DMS114 treated with DMSO at 0.1 percent for 48 hours (cell line): ENCODE data around the gene CLTCL1.

Experiments used
- DNase-seq: peaks from one replicate; lab custom pipeline; 2025; ENCODE audit not compliant: unreplicated experiment; lab: John Stamatoyannopoulos, UW

Gene CLTCL1

DNA sequence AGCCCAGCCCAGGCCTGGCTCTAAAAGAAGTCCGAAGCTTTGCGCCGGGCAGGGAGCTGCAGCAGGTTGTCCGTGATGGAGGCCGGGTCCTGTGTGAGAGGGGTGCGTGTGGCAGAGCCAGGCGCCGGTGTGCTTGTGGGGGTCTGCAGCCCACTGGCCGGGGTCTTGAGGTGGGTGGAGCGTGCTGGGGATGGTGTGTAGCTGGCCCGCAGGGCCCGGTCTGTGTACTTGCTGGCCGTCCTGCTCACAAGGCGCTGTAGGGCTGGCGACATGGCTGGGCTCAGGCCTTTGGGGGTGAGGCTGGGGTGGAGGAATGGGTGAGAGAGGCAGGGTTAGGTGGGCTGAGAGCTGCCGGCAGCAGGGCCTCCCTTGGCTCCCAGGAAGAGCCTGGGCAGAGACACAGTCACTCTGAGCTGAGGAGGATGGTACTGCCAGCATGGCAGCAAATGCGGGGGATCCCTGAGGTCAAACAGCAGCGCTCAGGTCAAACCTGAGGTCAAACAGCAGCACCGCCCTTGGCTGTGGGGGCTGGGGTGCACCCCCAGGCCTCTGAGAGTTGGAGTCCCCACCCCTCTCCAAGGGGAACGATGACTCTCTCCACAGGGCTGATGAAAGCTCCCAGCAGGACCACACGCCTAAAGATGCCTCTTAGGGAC lies 157.2 kb downstream of the CLTCL1 start:
- no peak for DNase-seq

DNA sequence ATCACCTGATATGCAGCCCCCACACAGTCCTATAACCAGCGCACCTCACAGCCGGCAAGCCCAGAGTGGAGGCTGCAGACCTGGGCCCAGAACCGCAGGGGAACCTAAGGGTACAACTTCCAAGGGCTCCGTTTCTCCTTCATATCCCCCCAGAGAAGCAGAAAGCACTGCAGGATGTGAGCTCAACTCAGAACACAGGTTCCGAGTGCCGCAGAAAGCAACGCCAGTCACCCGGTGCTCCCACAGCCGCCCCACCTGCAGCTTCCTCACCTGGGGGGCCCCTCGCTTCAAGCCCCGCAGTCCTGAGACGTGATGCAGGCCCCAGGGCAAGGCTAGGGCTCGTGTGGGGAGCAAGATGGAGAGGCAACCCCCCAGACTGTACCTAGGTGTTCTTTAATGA lies 158.0 kb downstream of the CLTCL1 start:
- no peak for DNase-seq

DNA sequence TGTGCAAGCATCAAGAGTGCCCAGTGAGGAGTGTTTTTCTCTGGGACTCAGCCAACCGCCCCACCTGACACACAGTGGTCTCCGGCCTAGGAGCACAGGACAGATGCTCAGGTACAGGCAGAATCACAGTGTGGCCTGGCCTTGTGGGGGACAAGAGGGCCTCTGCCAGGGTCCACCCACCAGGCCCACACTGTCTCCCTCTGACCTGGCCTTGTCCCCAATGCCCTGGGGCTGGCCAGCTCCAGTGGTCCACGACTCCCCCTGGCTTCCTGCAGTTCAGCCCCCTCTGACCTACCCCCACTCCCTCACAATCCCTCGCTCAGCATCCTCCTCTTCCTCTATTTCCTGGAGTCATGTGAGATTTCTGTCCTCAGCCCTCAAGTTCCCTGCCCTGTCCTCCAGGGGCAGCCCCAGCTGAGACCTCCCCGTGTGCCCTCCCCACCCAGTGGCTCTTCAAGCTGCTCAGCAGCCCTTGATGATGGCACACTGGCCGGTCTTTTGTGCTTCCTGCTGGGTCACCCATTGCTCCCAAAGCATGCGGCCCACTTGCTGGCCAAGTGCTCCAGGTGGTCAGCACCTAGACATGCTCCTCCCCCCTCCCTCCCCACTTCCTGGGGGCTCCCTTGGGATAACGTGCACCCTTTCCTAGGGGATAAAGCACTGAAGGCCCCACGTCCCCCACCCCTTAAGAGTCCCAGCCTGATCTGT lies 158.7 kb downstream of the CLTCL1 start:
- no peak for DNase-seq

DNA sequence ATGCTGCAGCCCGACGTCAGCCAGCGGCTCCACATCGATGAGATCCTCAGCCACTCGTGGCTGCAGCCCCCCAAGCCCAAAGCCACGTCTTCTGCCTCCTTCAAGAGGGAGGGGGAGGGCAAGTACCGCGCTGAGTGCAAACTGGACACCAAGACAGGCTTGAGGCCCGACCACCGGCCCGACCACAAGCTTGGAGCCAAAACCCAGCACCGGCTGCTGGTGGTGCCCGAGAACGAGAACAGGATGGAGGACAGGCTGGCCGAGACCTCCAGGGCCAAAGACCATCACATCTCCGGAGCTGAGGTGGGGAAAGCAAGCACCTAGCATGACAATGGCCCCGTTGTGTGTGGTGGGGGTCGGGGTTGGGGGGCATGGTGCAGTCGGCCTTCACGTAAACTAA lies 159.4 kb downstream of the CLTCL1 start:
- no peak for DNase-seq

DNA sequence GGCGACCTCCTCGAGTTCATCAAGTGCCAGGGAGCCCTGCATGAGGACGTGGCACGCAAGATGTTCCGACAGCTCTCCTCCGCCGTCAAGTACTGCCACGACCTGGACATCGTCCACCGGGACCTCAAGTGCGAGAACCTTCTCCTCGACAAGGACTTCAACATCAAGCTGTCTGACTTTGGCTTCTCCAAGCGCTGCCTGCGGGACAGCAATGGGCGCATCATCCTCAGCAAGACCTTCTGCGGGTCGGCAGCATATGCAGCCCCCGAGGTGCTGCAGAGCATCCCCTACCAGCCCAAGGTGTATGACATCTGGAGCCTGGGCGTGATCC lies 159.9 kb downstream of the CLTCL1 start:
- no peak for DNase-seq

DNA sequence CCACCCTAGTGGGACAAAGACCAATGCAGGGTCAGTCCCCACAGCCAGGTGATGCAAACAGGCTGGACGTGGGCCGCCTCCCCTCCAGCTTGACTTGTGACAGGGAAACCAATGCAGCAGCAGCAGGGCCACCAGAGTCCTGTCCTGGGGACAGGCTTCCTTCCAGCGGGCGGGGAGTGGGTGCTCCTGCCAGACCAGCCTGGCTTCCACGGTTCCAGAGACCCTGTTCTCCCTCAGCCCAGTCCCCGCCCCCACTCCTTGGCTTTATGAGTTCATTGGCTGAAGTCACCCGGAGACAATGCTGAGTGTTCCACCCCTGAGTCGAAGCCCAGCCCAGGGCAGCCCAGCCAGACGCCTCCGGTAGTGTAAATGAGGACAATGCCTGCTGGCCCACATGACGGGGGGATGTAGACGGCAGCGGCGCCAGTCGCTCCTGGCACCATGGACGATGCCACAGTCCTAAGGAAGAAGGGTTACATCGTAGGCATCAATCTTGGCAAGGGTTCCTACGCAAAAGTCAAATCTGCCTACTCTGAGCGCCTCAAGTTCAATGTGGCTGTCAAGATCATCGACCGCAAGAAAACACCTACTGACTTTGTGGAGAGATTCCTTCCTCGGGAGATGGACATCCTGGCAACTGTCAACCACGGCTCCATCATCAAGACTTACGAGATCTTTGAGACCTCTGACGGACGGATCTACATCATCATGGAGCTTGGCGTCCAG lies 160.4 kb downstream of the CLTCL1 start, which contains the start of gene TSSK2:
Gene TSSK2, plus strand, starts transcription at position 350 of the 726 bp plus-strand sequence. Its CDS starts 92 bp downstream, at position 442.
- no peak for DNase-seq

DNA sequence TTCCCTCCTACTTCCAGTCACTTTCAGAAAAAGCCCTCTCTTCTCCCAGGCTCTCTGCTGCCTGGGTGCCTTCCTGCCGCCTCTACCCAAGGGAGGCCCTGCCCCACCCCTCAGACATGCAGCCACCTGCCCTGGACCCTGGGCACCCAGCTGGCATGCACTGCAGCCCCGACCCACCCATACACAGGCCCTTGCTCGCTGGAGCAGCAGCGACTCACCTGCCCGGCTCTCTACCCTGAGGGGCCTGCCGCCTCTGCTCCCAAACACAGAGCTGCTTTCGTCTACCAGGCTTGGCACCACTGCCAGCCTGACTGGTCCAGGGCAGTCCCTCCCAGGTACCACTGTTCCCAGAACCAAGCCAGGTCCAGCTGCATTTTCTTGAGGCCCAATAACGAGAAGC lies 161.6 kb downstream of the CLTCL1 start:
- no peak for DNase-seq
